Liver (tissue), 9 donors: ENCODE results near the gene DDR2. TPM values are rescaled to one million over a fixed set of nuclear protein-coding genes. Genes with fewer than 3 reads are reported as not detected.

Experiments used
- DNase-seq: peaks from one replicate; pipeline ENCODE4 v3.0.0-alpha.2; 2017; ENCODE audit warnings: low spot score
- H3K27ac ChIP-seq, 2 donors: one replicate each; pipeline ENCODE4 v1.7.0; 2013; ENCODE audit warnings: inconsistent platforms in 2 of 2, low read length in 2 of 2, control low read depth in 1 of 2, low read depth in 1 of 2, mild to moderate bottlenecking in 1 of 2
- H3K27me3 ChIP-seq, 4 donors: one replicate each; pipeline versions ENCODE4 v1.6.1 to v1.7.0; 2013; ENCODE audit warnings: low read length in 3 of 4, inconsistent platforms in 1 of 4, mild to moderate bottlenecking in 1 of 4, moderate library complexity in 1 of 4; ENCODE audit not compliant: control insufficient read depth in 4 of 4, insufficient read depth in 4 of 4
- H3K36me3 ChIP-seq, 4 donors: one replicate each; pipeline versions ENCODE4 v1.6.1 to v1.7.0; 2013; ENCODE audit warnings: low read length in 3 of 4, mild to moderate bottlenecking in 3 of 4, low read depth in 1 of 4, moderate library complexity in 1 of 4; ENCODE audit not compliant: control insufficient read depth in 4 of 4, insufficient read depth in 3 of 4
- H3K4me1 ChIP-seq, 4 donors: one replicate each; pipeline versions ENCODE4 v1.6.1 to v1.7.0; 2013; ENCODE audit warnings: low read length in 3 of 4, mild to moderate bottlenecking in 3 of 4, moderate library complexity in 1 of 4; ENCODE audit not compliant: control insufficient read depth in 4 of 4, insufficient read depth in 4 of 4
- H3K4me3 ChIP-seq, 3 donors: one replicate each; pipeline versions ENCODE4 v1.6.1 to v1.7.0; 2013; ENCODE audit warnings: low read length in 3 of 3, control low read depth in 1 of 3, low read depth in 1 of 3, mild to moderate bottlenecking in 1 of 3
- H3K9ac ChIP-seq, 2 donors: one replicate each; pipeline ENCODE4 v1.7.0; 2013; ENCODE audit warnings: low read length in 2 of 2, mild to moderate bottlenecking in 2 of 2, moderate library complexity in 2 of 2, control low read depth in 1 of 2, low read depth in 1 of 2
- H3K9me3 ChIP-seq, 4 donors: one replicate each; pipeline versions ENCODE4 v1.6.1 to v1.7.0; 2013; ENCODE audit warnings: low read length in 3 of 4; ENCODE audit not compliant: control insufficient read depth in 4 of 4
- ATF3 ChIP-seq: IDR thresholded peaks from 2 replicates; pipeline ENCODE4 v1.6.1; 2016; ENCODE audit warnings: antibody characterized with exemption
- CTCF ChIP-seq: fragments of 150-350 bp; IDR thresholded peaks from 2 replicates; pipeline ENCODE4 v1.5.1; 2017; ENCODE audit warnings: improper control_type of control experiment, low read depth, low read length; ENCODE audit not compliant: missing input control
- EGR1 ChIP-seq, 2 donors: IDR thresholded peaks; 2 replicates each; pipeline ENCODE4 v1.6.1; 2016 to 2018; ENCODE audit warnings: antibody characterized with exemption in 2 of 2, low read depth in 2 of 2
- FOXA1 ChIP-seq: IDR thresholded peaks from 2 replicates; pipeline ENCODE4 v1.6.1; 2016; ENCODE audit warnings: antibody characterized with exemption
- FOXA2 ChIP-seq: IDR thresholded peaks from 2 replicates; pipeline ENCODE4 v1.6.1; 2016; ENCODE audit warnings: antibody characterized with exemption
- GABPA ChIP-seq, 2 donors: IDR thresholded peaks in 1 of 2; conservative IDR thresholded peaks in 1 of 2; 2 replicates each; pipeline ENCODE4 v1.6.1; 2016; ENCODE audit warnings: antibody characterized with exemption in 2 of 2, mild to moderate bottlenecking in 1 of 2, moderate library complexity in 1 of 2
- HNF4A ChIP-seq, 2 donors: conservative IDR thresholded peaks; 2 replicates each; pipeline ENCODE4 v1.6.1; 2016; ENCODE audit warnings: antibody characterized with exemption in 2 of 2, mild to moderate bottlenecking in 2 of 2
- HNF4G ChIP-seq: IDR thresholded peaks from 2 replicates; pipeline ENCODE4 v1.6.1; 2016; ENCODE audit warnings: antibody characterized with exemption
- JUND ChIP-seq, 2 donors: IDR thresholded peaks; 2 replicates each; pipeline ENCODE4 v1.6.1; 2016; ENCODE audit warnings: antibody characterized with exemption in 2 of 2
- NR2F2 ChIP-seq: IDR thresholded peaks from 2 replicates; pipeline ENCODE4 v1.6.1; 2016; ENCODE audit warnings: antibody characterized with exemption
- REST ChIP-seq: IDR thresholded peaks from 2 replicates; pipeline ENCODE4 v1.6.1; 2016; ENCODE audit warnings: antibody characterized with exemption, mild to moderate bottlenecking
- RXRA ChIP-seq, 2 donors: IDR thresholded peaks; 2 replicates each; pipeline ENCODE4 v1.6.1; 2017 to 2018; ENCODE audit warnings: antibody characterized with exemption in 2 of 2, mild to moderate bottlenecking in 1 of 2
- SP1 ChIP-seq: IDR thresholded peaks from 2 replicates; pipeline ENCODE4 v1.6.1; 2018; ENCODE audit warnings: antibody characterized with exemption, mild to moderate bottlenecking
- YY1 ChIP-seq: IDR thresholded peaks from 2 replicates; pipeline ENCODE4 v1.6.1; 2016; ENCODE audit warnings: antibody characterized with exemption, mild to moderate bottlenecking
- ZBTB33 ChIP-seq: IDR thresholded peaks from 2 replicates; pipeline ENCODE4 v1.6.1; 2016; ENCODE audit warnings: antibody characterized with exemption
- WGBS: extraction: QIAGEN DNeasy Blood & Tissue Kit; methylation state at CpG from one replicate; pipeline ENCODE4 v1.1.7; 2013; 5-methylcytosine and 5-hydroxymethylcytosine counted together
- polyA plus RNA-seq, 2 donors: library from polyadenylated mRNA; stranded (reverse) in 1 of 2; unstranded in 1 of 2; fragments of 200-250 nt in 1 of 2; fragments of >200 nt in 1 of 2; fragmentation: Nextera tagmentation in 1 of 2; extraction: Ambion mirVana in 1 of 2; gene quantifications; one replicate each; pipeline versions ENCODE4 v1.2.1 to v1.2.3, GENCODE V29; 2013 to 2015
- total RNA-seq, 2 donors: library from RNA; depleted of rRNA; stranded (reverse); fragments of >200 nt; gene quantifications; one replicate each; pipeline ENCODE4 v1.2.3, GENCODE V29; 2014
- donor health status: healthy.
- donor health status: healthy.
- donor health status: healthy.
- donor health status: healthy.
- donor health status: healthy.

Gene DDR2
- total and polyA plus RNA-seq, 4 donors: 1.2 to 6.4 (median 2.1) TPM

- no peak for DNase-seq
- no peak overlapping the region for H3K9ac ChIP-seq
- 59% methylated on average over 4 of the region's 4 CpGs for WGBS
- H3K4me3 ChIP-seq: no peak overlapping the region
- TF ChIP-seq YY1 (no peak), GABPA (IDR thresholded peaks at IDR 0.05 in 1 of 2, conservative IDR thresholded peaks at IDR 0.05 in 1 of 2) (no peak), HNF4G (no peak), JUND (IDR thresholded peaks at IDR 0.05) (no peak), CTCF (no peak)
- H3K27ac ChIP-seq: peak overlapping the region in 1 of 2 donors; percentile 5
- H3K9me3 ChIP-seq: no peaks in the 10 kb centered on the region
- H3K27me3 ChIP-seq: no peaks in the 10 kb centered on the region
- H3K36me3 ChIP-seq: no peaks in the 10 kb centered on the region
- peaks cover 2 to 15% (median 13%) of the 10 kb centered on the region in 4 donors for H3K4me1 ChIP-seq
These were observed 56.3 kb downstream of the DDR2 start for GRCh38 chr1:162688521-162688920.

- no peaks in the 10 kb centered on the region for H3K36me3 ChIP-seq
- TF ChIP-seq HNF4G: no peak
- TF ChIP-seq ATF3: no peak
- no peak for TF ChIP-seq SP1
- TF ChIP-seq GABPA (IDR thresholded peaks at IDR 0.05 in 1 of 2, conservative IDR thresholded peaks at IDR 0.05 in 1 of 2): no peak
- no peak for TF ChIP-seq FOXA2
- TF ChIP-seq YY1: no peak
- no peak for TF ChIP-seq FOXA1
- no peak for TF ChIP-seq RXRA (IDR thresholded peaks at IDR 0.05)
- TF ChIP-seq REST: no peak
- no peak for TF ChIP-seq CTCF
- no peak for TF ChIP-seq ZBTB33
- no peak for TF ChIP-seq NR2F2
- TF ChIP-seq EGR1 (IDR thresholded peaks at IDR 0.05; ENCODE audit: low read depth in 2 of 2): no peak
- TF ChIP-seq HNF4A (conservative IDR thresholded peaks at IDR 0.05): no peak
- no peak for DNase-seq
- no peak overlapping the region for H3K4me3 ChIP-seq
- H3K4me1 ChIP-seq: peaks cover 2 to 15% (median 13%) of the 10 kb centered on the region in 4 donors
- no peaks in the 10 kb centered on the region for H3K27me3 ChIP-seq
- peak overlapping the region in 1 of 2 donors; percentile 5 for H3K27ac ChIP-seq
- no peaks in the 10 kb centered on the region for H3K9me3 ChIP-seq
- H3K9ac ChIP-seq: no peak overlapping the region
- WGBS: 93% methylated on average over 5 of the region's 5 CpGs
These were observed 56.7 kb downstream of the DDR2 start for GRCh38 chr1:162688931-162689330.
